HCEC 1CT (cell line): ENCODE data around the gene FRMPD1.
"Not testable (repeated sequence)": the region's sequence is repeated elsewhere in the genome, so short reads cannot be mapped to it uniquely, and the experiment has no call there.

ENCODE experiments used
- DNase-seq: peaks from one replicate; pipeline ENCODE4 v3.0.0-alpha.2; 2017

FRMPD1 gene, protein sequence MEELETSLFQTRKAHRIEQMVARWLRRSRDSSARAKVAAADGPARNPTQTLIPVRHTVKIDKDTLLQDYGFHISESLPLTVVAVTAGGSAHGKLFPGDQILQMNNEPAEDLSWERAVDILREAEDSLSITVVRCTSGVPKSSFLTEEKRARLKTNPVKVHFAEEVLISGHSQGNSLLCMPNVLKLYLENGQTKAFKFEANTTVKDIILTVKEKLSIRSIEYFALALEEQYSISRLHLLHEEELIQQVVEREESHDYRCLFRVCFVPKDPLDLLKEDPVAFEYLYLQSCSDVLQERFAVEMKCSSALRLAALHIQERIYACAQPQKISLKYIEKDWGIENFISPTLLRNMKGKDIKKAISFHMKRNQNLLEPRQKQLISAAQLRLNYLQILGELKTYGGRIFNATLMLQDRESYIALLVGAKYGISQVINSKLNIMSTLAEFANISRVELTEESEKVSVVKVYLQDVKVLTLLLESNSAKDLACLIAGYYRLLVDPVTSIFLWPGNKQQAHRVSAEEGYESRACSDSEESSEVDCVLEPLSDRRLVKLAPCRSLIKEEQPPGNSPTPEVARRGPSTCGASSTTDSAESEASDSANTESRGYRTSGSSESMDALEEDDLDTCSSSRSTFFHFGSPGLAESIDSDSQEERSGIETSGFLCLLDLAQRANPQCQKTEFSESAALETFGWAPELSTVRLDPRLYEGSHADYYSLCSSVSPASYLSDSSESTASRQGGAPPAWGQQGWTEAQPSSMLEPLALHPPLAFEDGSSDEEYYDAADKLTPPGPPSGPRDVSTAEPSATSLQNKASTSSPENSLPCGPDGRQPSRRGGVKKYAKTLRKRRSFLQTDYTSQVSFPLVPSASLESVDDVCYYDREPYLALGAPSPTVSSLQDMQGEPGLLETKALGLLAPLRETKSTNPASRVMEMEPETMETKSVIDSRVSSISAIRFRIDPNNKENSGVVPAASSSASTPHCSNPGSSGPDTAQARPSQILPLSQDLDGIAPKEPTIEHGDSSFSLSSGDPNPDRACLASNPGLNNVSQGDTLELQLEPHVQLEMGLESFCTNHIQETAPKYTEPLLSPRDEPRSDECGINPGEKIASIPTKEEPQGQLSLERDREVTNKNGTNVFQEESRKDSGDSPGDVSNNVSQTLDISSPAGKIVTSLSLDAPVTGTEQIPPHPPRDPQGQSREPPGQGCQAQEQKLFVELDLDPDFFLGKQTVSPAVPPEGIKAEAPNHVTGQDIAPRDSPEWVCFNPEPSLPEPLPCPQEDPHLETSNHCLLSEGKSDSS (N-terminal part only)

DNA sequence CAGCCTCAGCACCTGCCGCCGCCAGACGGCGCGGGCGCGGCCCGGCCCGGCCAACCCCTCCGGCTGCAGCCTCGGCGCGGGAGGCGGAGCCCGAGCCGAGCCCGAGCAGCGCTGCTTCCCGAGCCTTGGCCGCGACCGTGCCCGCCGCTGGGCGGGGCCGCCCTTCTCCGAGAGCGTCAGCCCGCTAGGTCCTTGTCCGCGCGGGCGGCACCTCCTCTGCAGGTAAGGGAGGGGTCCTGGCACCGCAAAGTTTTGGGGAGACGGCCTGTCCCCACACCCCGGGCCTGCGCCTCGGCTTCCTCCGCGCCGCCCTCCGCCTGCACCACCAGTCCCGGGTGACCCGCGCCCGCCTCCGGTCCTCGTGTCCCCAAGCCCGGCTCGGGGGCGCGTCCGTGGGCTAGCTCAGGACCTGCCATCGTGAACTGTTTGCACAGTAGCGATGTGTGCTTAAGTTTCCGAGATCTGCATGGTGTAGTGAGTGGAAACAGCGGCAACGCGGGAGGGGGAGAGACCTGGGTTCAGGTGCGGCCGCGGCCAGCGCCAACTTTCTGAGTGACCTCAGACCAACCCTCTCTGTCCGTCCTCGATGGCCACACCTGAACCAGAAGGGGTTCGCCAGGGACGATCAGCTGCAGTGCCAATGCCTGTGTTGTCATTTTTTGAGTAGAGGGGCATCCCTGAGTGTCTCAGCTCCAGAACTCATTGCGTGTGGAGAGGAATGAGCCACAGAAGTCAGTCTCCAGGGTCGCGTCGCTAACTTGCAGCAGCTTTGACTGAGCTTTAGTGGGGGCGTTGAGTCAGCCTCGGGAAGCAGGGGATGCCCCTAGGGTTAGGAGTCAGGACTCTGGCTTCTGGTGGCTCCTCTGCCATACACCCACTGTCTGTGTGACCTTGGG is at the start of gene FRMPD1:
TSS of gene FRMPD1 (plus strand) at position 82 of the 896 bp plus-strand sequence. CDS start 41,688 bp downstream, outside the sequence.
- peak; percentile 21 for DNase-seq

DNA sequence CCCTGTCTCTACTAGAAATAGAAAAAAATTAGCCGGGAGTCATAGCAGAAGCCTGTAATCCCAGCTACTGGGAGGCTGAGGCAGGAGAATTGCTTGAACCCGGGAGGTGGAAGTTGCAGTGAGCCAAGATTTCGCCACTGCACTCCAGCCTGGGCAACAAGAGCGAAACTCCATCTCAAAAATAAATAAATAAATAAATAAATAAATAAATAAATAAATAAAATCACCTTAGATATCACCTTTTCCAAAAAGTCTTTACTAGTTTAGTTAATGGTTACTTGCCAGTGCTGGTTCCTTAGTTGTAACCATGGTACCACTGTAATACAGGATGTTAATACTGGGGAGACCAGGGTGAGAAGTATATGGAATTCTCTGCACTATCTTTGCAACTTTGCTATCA is 48.7 kb upstream of the FRMPD1 start:
- not testable (repeated sequence) for DNase-seq

DNA sequence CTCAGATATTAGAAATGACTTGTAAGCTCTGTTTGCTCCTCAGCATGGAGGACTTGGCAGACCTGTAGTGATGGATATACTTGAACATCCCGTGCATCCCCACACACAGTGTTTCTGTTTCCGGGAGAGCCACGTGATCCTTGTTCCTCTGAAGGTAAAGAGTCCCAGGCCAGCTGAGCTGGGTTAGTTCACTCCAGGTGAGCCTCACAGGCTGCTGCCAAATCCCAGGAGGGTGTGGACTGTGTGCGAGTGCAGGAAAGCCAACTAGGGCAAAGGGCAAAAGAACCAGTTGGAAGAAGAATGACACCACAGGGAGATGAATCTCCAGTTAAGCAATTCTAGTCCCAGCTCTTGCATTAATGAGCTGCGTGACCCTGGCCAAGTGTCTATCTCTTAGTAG is 47.9 kb upstream of the FRMPD1 start:
- no peak for DNase-seq

DNA sequence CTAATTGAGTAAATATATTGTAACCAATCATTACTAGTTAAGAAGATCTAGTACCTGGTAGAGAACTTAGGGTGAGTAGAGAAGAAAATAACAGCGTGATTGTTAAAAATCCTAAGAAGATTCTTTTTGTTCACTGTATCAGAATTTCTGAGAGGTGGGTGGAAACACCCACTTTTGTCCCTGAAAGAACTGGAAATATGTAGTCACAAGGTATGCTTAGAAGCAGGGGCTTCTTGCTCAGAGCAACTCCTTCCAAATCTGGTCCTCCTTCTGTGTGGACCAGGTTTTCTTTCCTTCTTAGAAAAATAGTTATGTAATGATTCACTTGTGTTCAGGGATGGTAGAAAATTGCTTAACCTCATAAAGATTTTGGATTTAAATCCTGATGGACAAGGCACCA is 46.5 kb upstream of the FRMPD1 start:
- DNase-seq = no peak

DNA sequence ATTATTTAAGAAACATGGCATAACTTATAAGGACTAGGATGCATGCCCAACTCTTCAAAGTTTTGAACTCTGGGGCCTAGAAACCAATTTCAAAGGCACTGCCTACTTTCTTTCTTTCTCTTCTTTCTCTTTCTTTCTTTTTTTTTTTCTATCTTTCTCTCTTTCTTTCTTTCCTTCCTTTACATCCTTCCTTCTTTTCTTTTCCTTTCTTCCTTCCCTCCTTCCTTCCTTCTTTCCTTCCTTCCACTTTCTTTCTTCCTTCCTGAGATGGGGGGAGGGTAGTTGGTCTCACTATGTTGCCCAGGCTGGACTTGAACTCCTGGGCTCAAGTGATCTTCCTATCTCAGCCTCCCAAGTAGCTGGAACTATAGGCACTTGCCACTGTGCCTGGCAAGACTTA is 42.5 kb upstream of the FRMPD1 start:
- no peak for DNase-seq

DNA sequence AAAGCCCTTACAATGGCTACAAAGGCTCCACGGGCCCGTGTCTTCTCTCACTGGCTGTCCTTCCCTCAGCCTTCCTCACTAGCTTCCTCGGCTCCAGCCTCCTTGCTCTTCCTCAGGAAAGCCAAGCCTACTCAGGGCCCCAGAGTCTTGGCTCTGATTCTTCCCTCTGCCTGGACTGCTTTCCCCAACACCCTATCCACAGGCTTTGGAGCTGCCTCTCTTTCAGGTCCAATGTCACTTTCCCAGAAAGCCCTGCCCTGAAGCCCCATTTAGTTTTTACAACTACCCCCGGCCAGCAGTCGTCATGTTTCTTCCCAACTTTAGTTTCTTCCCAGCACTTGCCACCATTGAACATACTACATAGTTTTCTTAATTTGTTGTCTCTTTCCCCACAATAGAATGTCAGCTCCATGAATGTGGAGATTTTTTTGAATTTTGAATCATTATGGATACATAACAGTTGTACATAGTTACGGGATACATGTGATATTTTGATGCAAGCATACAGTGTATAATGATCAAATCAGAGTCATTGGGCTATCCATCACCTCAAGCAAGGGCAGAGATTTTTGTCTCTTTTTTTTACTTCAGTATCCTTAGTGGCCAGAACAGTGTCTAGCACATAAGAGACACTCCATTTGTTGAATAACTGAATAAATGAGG is 40.9 kb upstream of the FRMPD1 start:
- DNase-seq = no peak

DNA sequence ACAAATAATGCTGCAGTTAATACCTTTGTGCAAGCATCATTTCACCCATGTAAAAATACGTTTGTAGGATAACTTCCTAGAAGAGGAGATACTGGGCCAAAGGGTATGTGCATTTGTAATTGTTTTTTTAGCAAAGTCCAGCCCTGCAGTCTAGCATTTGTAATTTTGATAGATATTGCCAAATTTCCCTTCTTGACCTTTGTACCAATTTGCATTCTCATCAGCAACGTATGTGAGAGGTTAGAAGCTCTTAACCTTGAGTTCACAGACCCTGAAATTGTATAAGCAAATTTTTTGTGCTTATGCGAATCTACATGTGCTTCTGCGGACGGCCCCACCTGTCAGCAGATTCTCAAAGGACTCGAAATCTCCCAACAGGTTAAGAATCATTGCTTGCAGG is 39.7 kb upstream of the FRMPD1 start:
- no peak for DNase-seq

DNA sequence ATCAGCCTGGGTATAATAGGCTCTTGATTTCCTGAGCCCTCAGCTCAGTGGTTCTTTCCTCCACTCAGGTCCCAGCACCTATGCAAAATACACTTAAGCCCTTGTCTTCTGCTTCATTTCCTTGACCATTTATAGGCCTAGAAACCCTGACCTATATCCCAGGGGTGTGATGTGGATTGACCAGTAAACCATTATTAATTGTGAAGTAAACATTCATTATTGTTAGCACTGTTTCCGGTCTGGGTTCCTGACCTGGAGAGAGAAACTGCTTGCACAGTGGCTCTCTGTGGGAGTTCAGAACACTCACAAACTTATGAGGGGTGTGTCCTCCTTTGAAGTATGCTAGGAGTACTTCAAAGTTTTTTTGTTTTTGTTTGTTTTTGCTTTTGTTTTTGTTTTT is 38.8 kb upstream of the FRMPD1 start:
- DNase-seq = no peak

DNA sequence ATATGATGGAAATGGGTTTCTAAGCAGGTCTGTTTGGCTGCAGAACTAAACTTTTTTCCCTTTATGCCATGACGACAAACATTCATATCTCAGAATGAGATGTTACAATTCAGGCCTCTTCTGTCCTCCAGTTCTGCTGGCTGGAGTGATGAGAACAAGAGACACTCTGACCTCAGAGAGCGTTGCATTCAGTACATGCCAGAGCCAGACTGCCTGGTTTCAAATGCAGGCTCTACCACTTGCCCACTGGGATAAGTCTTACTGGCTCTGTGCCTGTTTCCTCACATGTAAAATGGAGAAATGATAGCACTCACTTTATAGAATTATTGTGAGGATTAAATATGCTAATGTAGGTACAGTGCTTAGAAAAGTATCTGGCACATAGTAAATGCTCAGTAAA is 33.6 kb upstream of the FRMPD1 start:
- DNase-seq = no peak

DNA sequence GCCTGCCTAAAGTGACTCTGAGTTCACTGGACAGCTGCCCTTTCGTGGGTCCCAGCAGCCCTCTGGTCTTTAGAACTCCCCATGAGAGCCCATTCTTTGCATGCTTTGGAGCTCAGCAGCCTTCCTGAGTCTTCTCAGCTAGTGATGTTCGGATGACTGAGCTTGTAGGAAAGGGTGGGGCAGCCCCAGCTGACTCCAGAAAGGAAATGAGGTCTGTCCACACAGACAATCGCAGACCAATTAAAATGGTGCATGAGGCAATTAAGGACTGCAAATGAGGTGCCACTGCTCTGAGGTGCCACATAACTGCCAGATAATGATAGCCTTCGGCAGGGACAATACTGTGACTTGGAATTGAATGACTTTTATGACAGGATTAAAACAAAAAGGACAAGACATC is 32.9 kb upstream of the FRMPD1 start:
- peak; percentile 64 for DNase-seq

DNA sequence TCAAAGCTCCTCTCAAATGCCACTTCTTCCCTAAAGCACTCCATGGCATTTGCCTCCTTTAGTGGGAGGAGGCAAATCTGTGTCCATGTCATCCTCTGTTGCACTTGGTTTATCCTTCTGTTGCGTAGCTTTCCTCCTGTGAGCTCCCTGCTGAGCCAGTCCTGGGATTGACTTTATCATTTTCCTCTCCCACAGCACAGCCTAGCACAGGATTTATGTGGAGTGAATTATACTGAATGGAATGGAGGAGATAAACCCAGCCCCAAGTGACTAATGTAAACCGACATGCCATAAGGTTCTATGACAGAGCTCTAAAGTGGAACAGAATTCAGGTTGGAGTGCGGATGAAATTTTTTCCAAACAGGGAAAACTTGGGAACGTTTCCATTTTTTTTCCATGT is 31.9 kb upstream of the FRMPD1 start:
- peak; percentile 80 for DNase-seq

DNA sequence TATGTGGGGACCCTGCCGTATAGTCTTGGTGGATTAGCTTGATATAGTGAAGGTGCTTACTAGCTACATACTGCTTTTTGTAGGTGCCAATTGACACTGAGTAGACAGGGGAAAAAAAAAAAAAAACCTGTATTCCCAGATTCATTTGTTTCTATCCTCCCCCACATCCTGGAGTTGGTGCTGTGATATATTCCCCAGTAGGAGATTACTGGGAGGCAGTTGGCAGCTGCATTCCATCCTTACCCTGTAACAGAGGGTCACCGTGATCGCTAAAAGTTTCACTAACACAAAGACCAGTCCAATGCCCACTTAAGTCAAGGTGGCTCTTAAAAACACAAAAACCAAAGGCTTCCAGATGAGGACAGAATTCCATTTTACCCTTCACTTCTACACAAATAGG is 30.9 kb upstream of the FRMPD1 start:
- DNase-seq = no peak

DNA sequence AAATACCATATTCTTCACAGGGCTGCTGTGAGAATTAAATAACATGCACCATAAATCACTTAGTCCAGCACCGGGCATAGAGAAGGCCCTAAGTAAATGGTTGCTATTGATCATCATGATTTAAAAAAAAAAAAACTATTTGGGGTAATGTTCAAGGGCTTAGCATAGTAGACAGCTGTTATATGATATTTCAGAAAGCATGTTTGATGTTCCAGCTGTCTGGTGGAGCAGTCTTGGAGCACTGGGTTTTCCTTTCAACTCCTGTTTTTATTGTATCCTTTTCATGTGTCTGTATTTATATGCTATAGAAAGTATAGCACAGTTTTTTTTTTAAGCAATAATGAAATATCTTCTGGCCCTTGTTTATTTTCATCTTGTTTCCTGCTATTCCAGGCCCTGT is 30.4 kb upstream of the FRMPD1 start:
- no peak for DNase-seq

DNA sequence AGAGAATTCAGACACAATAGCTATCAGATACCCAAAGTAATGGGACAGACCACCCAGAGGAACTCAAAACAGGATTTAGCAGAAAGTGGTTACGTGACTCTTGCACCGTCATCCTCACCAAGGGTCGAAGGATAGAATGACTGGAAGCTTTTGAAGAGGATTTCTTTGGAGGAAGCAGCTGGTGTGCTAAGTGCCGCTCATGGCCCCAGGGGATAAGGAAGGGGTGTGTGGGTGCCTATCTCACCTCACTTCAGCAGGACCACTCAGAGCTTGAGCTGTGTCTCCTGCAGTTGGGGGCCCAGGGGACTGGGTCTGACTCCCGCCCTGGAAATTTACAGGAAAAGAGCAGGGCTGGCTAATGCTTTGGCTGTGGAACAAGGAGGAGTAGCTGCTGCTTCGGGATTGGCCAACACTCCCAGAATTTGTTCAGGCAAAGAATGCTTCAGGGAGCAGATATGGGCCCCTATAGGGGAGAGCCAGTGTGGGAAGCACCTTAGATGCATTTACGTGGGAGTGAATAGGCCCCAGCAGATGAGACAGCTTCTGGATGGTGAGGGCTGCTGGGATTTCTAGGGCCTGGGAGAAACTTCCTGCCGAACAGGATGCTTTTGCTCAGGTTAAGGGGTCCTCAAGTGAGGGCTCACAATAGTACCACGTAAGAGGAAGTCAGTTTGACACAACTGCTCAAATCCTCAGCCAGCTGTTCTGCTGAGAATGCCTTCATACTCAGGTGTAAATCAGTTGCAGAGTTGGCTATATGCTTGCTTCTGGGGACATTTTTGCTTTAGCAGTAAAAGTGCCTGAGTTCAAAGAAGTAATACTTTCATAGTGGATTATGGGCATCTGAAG is 29.3 kb upstream of the FRMPD1 start:
- no peak for DNase-seq

DNA sequence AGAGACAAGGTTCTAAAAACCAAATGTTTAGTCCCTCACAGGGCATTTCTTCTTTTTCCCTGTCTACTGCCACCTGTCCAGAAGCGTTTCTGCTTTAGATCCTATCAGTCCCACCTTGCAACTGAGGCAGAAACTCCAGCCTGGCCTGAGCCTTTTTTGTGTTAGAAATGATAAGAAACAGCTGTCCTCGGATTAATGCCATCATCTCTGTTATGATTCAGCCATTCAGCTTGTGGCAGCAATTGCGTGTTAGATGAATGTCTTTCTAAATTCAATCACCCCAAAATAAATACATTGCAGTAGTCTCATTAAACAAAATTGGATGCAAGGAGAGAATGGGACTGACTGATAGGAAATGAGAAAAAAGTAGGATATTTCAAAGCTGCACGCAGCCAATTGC is 28.3 kb upstream of the FRMPD1 start:
- DNase-seq = peak; percentile 46

DNA sequence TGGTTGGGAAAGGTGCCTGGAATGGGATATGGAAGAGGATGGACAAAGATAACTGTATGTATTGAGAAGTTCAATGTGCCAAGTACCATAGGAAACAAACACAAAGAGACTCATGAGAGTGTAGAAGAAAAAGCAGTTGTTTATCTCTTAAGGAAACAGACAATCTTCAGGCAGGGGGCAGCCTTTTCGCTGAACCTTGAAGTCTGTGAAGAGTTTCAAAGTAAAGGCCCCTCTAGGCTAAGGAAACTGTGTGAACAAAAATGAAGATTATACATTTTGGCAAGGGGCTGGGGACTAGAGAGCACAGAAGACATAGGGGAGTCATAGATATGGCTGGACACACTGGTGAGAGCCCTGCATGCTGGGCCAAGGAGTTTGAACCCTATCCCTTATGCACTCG is 27.5 kb upstream of the FRMPD1 start:
- no peak for DNase-seq

DNA sequence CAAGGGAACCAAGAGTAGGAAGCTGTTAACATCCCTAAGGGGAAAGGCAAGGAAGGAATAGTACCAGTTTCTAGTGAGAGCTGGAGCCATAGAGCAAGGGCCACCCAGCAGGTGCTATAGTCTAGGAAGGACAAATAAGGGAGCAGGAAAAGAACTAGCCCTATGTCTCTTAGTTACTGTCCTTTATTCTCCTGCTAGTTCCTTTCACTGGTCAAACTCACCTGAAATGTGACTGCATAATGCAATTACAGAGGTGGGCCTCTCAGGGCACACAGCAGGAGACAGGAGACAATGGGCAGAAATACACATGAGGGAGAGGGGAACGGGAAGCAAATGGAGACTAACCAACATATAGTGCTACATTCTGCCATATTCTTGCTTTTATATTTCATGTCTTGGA is 26.7 kb upstream of the FRMPD1 start:
- DNase-seq = no peak

DNA sequence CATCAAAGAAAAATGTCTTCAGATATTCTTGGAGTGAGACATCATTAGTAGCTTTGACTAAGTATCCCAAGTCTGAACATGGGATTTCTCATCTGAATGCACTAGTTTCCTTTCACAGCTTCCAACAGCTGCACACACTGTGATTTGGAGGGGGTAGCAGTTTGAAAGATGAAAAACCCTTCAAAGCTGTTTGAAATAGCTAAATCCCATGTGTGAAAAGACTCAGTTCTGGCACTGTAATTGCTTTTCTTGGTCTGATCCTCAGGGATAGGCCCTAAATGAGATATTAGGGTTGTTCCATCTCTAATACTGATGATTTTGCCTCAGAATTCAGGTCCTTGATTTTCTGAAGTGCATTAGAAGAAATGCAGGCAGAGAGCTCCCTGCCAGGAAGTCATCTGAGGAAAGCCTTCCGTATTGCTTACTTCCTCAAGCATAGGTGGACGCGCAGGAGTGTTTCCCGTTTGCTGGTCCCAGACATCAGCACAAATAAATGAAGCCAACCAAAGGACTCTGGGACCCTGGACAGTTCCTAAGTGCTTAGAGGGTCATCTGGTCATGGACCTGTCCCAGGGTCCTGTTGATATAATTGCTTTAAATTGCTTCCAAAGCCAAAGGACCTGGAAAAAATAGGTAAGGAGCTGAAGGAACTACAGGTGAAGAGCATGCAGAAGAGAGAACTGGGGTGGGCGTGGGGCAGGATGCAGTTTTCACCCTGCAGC is 25.6 kb upstream of the FRMPD1 start:
- no peak for DNase-seq

DNA sequence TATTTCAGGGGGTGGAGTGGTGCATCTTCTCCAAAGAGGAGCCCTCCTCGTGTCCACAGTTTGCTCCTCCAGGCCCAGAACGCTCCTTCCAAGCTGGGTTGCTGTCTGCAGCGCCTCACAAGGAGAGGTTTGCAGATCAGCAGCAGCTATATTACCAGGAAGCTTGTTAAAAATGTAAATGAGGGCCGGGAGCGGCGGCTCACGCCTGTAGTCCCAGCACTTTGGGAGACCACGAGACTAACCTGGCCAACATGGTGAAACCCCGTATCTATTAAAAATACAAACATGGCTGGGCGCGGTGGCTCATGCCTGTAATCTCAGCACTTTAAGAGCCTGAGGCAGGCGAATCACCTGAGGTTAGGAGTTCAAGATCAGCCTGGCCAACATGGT is 25.0 kb upstream of the FRMPD1 start:
- DNase-seq = no peak

DNA sequence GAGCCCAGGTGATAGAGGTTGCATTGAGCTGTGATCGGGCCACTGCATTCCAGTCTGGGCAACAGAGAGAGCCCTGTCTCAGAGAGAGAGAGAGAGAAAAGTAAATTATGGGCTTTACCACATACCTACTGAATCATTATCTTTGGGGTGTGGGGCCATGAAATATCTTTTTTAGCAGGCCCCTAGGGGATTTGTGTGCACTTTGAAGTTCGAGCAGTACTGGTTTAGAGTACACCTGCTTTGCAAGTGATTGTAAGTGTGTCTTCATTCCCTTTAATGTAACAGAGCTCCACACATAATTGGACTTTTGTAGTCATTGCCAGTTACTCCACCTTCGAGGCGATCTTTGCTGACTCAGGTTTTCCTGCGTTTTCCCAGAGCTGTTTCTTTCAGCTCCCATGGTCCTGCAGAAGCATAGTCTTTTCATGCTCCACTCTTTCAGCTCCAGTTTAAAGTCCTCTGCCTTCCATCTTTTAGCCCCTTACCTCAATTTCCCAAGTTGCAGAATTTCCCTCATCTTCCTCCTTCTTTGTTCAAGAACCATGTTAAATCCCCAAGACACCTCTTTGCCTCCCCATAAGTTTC is 24.0 kb upstream of the FRMPD1 start:
- no peak for DNase-seq
